ENCODE data around the gene JDP2.

JDP2 gene

DNA sequence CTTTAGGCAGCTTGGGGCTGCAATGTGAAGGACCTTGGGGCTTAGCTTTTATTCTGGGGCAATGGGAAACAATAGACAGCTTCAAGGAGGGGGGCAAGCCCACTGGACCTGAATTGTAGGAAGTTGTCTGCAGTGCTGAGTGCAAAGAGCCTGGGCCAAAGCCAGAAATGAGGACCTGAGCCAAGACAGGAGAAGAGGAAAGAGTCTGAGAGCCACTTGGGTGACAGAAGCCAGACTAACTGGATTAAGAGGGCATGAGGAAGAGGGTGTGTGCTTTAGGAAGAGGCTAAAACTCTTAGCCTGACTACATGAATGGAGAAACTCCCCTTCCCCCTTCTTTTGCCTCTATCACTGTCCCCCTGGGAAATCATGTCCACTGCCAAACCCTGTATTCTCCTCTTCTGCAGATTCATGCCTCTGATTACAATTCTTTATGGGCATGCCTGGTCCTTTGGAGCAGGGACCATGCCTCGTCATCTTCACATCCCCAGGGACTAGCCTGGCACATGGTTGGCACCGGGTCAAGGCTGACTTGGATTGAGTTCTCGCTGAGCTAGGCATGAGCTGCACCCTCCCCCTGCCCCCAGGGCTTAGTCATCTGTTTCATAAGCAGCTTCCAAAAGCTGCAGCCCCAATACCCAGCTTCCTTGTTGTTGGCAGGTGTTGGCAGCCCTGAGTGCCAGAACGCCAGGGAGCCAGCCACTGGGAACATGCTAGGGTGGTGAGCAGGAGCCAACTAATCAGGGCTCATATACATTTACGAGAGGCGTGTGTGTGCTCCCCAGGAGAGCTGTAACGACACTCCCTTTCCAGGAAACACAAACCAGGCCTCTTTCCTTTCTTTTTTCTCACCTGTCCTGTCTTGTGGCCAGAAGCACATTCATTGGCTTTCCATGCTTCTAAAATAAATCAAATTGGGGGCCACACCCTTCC lies 27.7 kb upstream of the JDP2 start:
- Mint-ChIP-seq H3K9me3 (peaks cover 4% of the 10 kb centered on the region), H3K4me1 (peaks cover 2% of the 10 kb centered on the region), H3K36me3 (ENCODE audit: low read depth) (no peaks in the 10 kb centered on the region), H3K27ac (no peak overlapping the region), H3K4me3 (no peak overlapping the region), H3K27me3 (no peaks in the 10 kb centered on the region)
- DNase-seq (no peak), ATAC-seq (peak; percentile 15)

DNA sequence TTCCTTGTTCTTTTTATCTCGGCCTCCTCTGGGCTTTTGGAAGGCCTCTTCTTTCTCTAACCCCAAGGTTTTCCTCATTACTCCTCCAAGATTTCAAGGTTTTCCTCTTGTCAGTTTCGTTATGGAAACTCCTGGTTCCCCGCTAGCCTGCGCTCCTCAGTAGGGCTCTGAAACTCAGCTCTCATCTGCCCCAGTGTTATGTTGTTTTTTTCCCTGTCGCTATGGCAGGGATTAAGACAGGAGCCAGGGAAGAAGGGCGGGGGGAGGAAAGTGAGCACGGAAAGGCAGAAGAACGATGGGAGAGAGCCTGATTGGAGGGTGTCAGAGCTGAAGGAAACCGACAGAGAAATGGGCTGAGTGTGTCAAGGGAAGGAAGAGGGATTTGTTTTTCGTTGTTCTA lies 26.5 kb upstream of the JDP2 start:
- H3K27ac Mint-ChIP-seq = no peak overlapping the region
- DNase-seq (no peak), ATAC-seq (no peak)
- H3K36me3 Mint-ChIP-seq (ENCODE audit: low read depth) = no peaks in the 10 kb centered on the region
- peaks cover 4% of the 10 kb centered on the region for H3K9me3 Mint-ChIP-seq
- H3K27me3 Mint-ChIP-seq = no peaks in the 10 kb centered on the region
- H3K4me3 Mint-ChIP-seq = no peak overlapping the region
- peaks cover 2% of the 10 kb centered on the region for H3K4me1 Mint-ChIP-seq

DNA sequence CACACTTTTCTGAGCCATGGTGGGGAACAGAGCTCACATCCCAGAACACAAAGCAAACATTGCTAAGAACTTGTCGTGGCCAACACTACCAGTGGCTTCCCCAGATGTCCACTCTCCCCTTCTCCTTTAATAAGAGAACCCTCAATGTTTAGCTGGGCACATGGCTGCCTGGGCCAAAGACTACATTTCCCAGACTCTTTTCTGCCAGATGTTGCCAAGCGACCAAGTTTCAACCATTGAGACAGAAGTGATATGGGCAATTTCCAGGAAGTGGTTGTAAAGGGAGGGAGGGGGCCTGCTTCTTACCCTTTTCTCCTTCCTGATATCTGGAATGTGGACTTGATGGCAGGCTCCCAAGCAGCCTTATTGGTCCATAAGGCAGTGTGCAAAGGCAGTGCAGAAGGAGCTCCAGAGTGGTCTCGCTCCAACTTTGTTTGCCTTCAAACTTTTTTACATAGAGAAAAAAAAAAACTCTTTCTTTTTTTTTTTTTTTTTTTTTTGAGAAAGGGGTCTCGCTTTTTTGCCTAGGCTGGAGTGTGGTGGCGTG lies 24.9 kb upstream of the JDP2 start:
- Mint-ChIP-seq H3K36me3 (ENCODE audit: low read depth) (no peaks in the 10 kb centered on the region), H3K27me3 (no peaks in the 10 kb centered on the region), H3K4me1 (peaks cover 2% of the 10 kb centered on the region), H3K4me3 (no peak overlapping the region), H3K9me3 (peaks cover 4% of the 10 kb centered on the region), H3K27ac (no peak overlapping the region)
- DNase-seq (no peak), ATAC-seq (no peak)

DNA sequence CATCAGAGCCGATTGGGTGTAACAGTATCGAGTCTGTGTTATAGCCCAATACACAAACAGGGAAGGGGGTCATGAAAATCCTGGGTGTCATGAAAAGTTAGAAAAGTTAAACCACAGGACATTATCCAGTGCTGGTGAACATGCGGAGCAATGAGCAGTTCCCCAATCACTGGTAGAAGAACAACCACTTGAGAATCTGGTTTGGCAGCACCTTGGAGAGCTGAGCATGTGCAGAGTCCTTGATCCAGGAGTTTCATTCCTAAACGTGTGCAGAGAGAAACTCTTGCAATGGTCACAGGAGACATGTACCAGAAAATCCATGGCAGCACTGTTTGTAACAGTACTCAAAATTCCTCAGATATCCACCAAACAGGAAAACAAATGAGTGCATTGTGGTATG lies 23.0 kb upstream of the JDP2 start:
- no peaks in the 10 kb centered on the region for H3K27me3 Mint-ChIP-seq
- H3K4me1 Mint-ChIP-seq = peaks cover 2% of the 10 kb centered on the region
- no peaks in the 10 kb centered on the region for H3K9me3 Mint-ChIP-seq
- no peak for DNase-seq
- no peak for ATAC-seq
- H3K27ac Mint-ChIP-seq = no peak overlapping the region
- no peaks in the 10 kb centered on the region for H3K36me3 Mint-ChIP-seq (ENCODE audit: low read depth)
- H3K4me3 Mint-ChIP-seq = no peak overlapping the region

DNA sequence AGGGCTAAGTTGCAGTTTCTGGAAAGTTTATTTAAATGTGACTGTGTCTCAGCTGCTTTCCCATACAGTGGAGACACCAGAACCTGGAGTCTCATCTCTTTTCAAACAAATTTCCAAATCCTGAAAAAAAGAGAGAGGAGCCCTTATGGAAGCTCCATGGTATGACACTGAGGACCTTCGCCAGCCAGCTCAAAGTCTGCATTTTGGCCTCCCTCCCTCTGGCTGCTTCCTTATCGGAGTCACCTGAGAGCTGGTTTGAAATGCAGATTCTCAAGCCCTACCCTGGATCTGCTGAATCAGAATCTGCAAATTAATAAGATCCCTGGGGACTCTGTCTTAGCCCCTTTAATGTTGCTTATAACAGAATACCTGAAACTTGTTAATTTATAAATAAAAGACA lies 21.7 kb upstream of the JDP2 start:
- Mint-ChIP-seq H3K4me3 (no peak overlapping the region), H3K4me1 (no peaks in the 10 kb centered on the region), H3K36me3 (ENCODE audit: low read depth) (no peaks in the 10 kb centered on the region), H3K27ac (no peak overlapping the region), H3K9me3 (no peaks in the 10 kb centered on the region), H3K27me3 (no peaks in the 10 kb centered on the region)
- ATAC-seq (no peak), DNase-seq (no peak)

DNA sequence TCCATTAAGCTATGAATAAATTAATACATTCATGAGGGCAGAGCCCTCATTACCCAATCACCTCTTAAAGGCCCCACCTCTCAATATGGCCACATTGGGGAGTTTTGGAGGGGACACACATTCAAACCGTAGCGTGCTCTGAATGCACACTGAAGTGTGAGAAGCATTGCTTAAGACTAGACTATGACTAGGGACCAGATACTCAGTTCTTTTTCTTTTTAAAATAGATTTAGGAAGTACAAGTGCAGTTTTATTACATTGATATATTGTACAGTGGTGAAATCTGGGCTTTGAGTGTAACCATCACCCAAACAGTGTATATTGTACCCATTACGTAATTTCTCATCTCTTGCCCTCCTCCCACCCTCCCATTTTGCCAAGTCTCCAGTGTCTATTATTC lies 21.0 kb upstream of the JDP2 start:
- ATAC-seq = no peak
- Mint-ChIP-seq H3K9me3 (no peaks in the 10 kb centered on the region), H3K27me3 (no peaks in the 10 kb centered on the region), H3K27ac (no peak overlapping the region), H3K4me1 (no peaks in the 10 kb centered on the region), H3K4me3 (no peak overlapping the region), H3K36me3 (ENCODE audit: low read depth) (no peaks in the 10 kb centered on the region)
- no peak for DNase-seq

DNA sequence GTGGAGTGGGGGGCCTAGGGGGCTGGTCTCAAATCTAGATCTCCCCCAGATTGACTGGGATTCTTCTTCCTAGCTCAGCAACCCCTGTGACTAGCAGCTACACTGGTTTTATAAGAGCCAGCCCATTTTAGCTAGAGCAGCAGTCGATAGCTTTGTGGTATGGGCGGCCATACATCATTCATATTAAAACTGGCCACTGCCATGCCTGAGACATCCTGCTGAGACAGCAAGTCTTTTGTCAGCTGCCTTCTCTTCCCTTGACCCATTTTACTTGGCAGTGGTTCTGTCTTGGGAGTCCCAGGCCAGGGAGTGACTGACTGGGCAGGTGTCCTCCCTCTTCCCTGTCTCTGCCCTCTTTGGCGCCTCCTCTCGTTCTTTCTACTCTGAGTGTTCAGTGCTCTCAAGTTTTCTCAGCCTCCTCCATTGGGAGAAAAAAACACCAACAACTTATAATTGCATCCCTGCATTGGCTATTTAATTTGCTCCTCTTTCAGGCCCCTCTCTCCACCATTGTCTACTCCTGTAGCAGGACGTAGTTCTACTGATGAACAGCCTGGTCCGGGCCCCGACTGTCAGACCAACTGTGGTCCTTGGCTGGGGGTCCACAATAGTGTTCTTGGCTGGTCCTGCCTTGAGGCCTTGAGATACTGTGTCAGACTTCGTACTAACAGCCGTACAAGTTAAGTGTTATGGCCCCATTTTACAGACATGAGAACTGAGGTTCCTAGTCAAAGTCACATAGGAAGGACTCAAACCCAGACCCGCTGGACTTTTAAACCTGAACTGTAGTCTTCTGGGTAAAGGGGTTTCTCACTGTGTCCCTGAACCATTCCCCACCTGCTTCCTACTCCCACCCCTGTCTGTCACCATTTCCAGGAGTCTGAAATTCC lies 18.3 kb upstream of the JDP2 start:
- ATAC-seq = no peak
- no peak overlapping the region for H3K27ac Mint-ChIP-seq

DNA sequence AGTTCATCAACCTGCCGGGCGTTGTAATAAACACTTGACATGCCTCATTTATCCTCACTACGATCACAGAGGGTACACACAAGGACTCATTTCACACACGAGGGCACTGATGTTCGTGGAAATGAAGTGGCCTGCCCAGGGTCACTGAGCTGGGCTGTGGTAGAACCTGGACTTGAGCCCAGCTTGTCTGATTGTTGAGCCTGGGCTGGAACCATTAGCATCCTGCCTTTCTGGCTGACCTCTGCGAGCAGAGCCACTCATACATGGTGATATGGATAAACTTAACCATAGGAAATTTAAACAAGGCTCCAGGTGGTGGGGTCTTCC lies 16.6 kb upstream of the JDP2 start:
- no peak overlapping the region for H3K27ac Mint-ChIP-seq
- H3K27me3 Mint-ChIP-seq = no peaks in the 10 kb centered on the region
- DNase-seq = no peak
- no peak overlapping the region for H3K4me3 Mint-ChIP-seq
- H3K36me3 Mint-ChIP-seq (ENCODE audit: low read depth) = no peaks in the 10 kb centered on the region
- H3K9me3 Mint-ChIP-seq = no peaks in the 10 kb centered on the region
- ATAC-seq = no peak
- no peaks in the 10 kb centered on the region for H3K4me1 Mint-ChIP-seq

More for the DNA sequence above, 18.3 kb upstream of the JDP2 start:
- Mint-ChIP-seq H3K9me3 (no peaks in the 10 kb centered on the region), H3K27me3 (no peaks in the 10 kb centered on the region), H3K4me3 (no peak overlapping the region), H3K4me1 (no peaks in the 10 kb centered on the region), H3K36me3 (ENCODE audit: low read depth) (no peaks in the 10 kb centered on the region)
- no peak for DNase-seq

DNA sequence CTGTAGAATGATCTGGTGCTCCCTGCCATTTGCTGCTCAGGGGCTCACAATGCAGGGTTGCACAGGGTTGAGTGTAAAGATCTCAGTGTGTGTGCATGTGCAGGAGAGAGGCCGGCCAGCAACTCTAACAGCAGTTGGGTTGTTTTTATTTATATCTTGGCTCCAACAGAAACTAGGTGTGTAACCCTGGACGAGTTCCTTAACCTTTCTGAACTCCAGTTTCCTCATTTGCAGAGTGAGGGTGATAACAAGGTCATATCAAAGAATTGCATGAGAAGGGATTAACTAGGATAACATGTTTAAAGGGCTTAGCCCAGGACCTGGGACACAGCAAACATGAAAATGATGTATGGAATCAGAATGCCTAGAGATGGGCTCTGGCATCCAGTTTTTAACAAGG lies 14.8 kb upstream of the JDP2 start:
- no peaks in the 10 kb centered on the region for H3K4me1 Mint-ChIP-seq
- ATAC-seq (no peak), DNase-seq (no peak)
- H3K9me3 Mint-ChIP-seq = no peaks in the 10 kb centered on the region
- H3K27me3 Mint-ChIP-seq = no peaks in the 10 kb centered on the region
- no peak overlapping the region for H3K27ac Mint-ChIP-seq
- H3K4me3 Mint-ChIP-seq = no peak overlapping the region
- no peaks in the 10 kb centered on the region for H3K36me3 Mint-ChIP-seq (ENCODE audit: low read depth)

DNA sequence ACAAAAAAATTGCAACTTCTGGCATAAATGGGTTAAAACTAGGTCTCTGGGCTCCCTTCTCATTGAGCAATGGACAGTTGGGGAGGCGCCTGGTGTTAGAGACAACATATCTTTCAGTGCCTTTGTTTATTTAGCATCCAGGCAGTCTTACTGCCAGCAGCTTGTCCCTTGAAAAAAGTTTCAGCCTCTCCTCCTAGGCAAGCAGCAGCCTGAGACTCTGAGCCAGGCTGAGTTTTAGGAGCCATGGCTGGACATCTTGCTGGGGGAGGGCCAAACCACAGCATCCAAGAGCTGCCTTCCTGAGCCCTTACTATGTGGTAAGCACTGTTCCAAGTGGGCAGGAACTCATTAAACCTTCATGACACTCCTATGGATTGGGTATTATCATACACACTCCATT lies 10.1 kb upstream of the JDP2 start:
- no peaks in the 10 kb centered on the region for H3K36me3 Mint-ChIP-seq (ENCODE audit: low read depth)
- H3K4me3 Mint-ChIP-seq = no peak overlapping the region
- H3K27ac Mint-ChIP-seq = no peak overlapping the region
- ATAC-seq (no peak), DNase-seq (no peak)
- H3K9me3 Mint-ChIP-seq = no peaks in the 10 kb centered on the region
- peaks cover 23% of the 10 kb centered on the region for H3K4me1 Mint-ChIP-seq
- peaks cover 2% of the 10 kb centered on the region for H3K27me3 Mint-ChIP-seq

DNA sequence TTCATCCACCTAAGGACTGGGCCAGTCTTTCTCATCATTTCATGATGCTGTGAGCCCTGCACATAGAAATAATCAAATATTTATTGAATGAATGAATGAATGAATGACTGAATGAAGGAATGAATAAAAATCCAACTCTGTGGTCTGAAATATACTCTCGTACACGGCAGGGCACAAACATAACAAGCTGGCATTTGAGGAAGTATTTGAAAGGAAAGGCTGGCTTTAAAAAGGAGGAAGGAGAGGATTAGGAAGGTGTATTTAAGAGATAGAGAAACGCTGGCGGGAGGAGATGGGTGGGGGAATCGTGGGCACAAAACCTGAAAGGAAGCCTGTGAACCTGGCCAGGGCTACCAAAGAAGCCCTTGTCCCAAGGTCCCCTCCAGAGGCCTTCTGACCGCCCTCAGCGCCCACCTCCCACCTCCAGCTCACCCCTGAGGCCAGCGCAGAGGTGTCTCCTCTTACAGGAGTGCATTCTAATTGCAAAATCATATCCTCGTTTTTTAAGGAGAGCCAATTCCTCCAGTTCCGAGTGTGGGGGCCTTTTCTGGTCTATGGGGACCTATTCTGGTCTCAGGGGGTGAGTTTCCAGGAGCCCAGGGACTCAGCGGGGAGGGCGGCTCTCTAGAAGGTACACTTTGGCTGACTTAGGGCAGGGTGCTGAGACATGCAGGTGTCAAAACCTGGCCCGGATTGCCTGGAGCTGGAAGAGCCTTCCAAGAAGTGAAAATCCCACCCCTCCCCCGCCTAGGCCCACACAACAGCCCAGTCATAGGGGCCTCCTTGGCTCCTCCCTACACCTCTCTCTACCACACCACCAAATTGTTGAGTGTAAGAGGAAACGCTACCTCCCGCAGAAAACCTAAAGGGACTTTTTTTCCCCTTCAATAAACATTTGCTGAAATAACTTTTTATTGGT lies 8.7 kb upstream of the JDP2 start:
- no peaks in the 10 kb centered on the region for H3K9me3 Mint-ChIP-seq
- peaks cover 23% of the 10 kb centered on the region for H3K4me1 Mint-ChIP-seq
- ATAC-seq = peak; percentile 91
- no peak overlapping the region for H3K4me3 Mint-ChIP-seq
- no peak overlapping the region for H3K27ac Mint-ChIP-seq
- no peaks in the 10 kb centered on the region for H3K36me3 Mint-ChIP-seq (ENCODE audit: low read depth)
- peak; percentile 75 for DNase-seq
- H3K27me3 Mint-ChIP-seq = peaks cover 2% of the 10 kb centered on the region

DNA sequence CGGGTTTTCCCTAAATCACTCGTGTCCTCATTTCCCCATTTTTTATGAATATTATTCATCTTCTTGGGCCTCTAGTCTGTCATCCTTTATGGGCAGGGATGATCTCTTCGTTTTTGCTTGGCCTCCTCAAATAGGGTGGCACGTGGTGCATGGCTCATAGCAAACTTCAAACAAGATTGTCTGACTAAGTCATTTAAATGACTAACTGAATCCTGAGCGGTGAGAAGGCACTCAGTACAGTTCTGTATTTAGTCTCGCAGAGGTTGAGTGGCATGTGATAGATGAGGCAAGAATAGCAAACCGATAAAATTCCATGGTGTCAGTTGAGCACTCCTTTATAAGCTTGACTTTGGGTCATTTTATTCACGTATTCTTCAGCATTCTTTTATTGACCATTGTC lies 5.7 kb upstream of the JDP2 start:
- no peaks in the 10 kb centered on the region for H3K9me3 Mint-ChIP-seq
- ATAC-seq = peak; percentile 65
- H3K27me3 Mint-ChIP-seq = peaks cover 16% of the 10 kb centered on the region
- H3K36me3 Mint-ChIP-seq (ENCODE audit: low read depth) = no peaks in the 10 kb centered on the region
- peaks cover 31% of the 10 kb centered on the region for H3K4me1 Mint-ChIP-seq
- no peak overlapping the region for H3K4me3 Mint-ChIP-seq
- no peak for DNase-seq
- no peak overlapping the region for H3K27ac Mint-ChIP-seq

DNA sequence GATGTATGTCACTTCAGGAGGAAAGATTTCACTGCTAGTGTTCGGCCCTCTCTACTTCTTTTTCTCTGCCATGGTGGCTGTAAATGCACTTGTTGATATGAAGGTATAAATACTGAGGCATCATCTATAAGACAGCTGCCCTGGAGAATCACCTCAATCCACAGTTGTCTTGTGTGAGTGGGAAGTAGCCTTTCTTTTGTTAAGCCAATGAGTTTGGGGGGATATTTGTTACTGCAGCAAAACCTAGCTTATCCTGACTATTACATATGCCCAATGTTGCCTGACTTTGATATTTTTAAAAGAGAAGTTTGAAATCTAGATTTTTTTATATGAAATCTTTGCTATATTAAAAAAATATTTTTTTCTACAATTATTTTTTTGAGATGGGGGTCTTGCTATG lies 3.3 kb upstream of the JDP2 start:
- DNase-seq = no peak
- no peaks in the 10 kb centered on the region for H3K9me3 Mint-ChIP-seq
- no peak overlapping the region for H3K4me3 Mint-ChIP-seq
- no peak for ATAC-seq
- no peaks in the 10 kb centered on the region for H3K36me3 Mint-ChIP-seq (ENCODE audit: low read depth)
- H3K27ac Mint-ChIP-seq = no peak overlapping the region
- H3K27me3 Mint-ChIP-seq = peaks cover 24% of the 10 kb centered on the region
- H3K4me1 Mint-ChIP-seq = peaks cover 26% of the 10 kb centered on the region

DNA sequence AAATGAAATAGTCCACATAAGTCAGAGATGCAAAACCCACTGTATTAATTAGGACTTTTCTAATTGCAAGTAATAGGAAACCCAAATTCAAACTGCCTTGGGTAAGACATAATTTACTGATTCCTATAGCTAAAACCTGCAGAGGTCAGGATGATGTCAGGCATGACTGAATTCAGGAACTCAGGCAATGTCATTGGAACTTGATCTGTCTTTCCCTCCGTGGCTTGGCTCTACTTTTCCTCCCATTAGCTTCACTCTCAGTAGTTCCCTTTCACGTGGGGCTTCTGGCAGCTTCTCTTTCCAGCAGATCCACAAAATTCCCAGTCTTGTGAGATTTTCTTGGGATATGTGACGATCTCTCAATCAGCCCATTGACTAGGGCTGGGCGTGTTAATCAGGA lies 2.4 kb upstream of the JDP2 start:
- Mint-ChIP-seq H3K36me3 (ENCODE audit: low read depth) (no peaks in the 10 kb centered on the region), H3K27me3 (peaks cover 26% of the 10 kb centered on the region), H3K4me1 (peaks cover 18% of the 10 kb centered on the region), H3K27ac (no peak overlapping the region), H3K4me3 (no peak overlapping the region), H3K9me3 (no peaks in the 10 kb centered on the region)
- no peak for DNase-seq
- no peak for ATAC-seq
